NCI-H2171 (cell line): ENCODE data around the gene PWWP2A.
"Not testable (repeated sequence)": the region's sequence is repeated elsewhere in the genome, so short reads cannot be mapped to it uniquely, and the experiment has no call there.

Source experiments
- DNase-seq: peaks from one replicate; lab custom pipeline; 2025; lab: John Stamatoyannopoulos, UW

Gene PWWP2A

DNA sequence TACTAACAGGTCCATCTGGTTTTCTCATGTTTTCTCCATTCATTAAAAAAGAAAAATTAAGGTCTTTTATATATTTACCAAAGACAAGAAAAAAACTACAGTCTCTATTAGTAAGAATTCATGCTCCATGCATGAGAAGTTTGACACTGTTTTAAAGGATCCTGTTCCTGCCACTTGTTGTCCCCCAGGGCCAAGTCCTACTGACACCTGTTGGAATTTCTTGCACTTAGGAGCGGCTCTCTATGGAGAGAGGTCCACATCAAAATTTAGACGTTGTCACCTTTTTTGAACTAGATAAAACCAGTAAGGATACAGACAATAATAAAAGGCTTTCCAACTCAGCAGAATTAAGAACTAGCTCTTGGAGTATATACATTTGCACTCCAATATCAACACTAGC, 42.3 kb downstream of the PWWP2A start:
- no peak for DNase-seq

DNA sequence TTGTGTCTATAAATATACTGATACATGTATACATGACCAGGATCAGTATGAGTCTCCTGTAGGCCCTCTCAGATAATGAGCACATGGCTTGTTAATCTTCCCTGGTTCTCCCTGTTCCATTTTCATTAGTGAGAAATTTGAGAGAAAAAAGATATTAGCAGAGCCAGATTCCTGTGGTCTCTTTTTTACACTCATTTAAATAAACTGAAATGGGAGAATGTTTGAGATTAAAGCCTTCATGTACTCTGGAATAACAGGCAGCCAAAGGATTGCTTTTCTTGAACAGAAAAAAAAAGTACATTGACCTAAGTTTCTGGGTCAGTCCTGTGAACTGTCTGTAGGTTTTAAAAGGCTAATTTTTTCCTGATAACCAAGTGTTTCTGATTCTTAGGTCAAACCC, 44.2 kb downstream of the PWWP2A start:
- DNase-seq, result no peak

DNA sequence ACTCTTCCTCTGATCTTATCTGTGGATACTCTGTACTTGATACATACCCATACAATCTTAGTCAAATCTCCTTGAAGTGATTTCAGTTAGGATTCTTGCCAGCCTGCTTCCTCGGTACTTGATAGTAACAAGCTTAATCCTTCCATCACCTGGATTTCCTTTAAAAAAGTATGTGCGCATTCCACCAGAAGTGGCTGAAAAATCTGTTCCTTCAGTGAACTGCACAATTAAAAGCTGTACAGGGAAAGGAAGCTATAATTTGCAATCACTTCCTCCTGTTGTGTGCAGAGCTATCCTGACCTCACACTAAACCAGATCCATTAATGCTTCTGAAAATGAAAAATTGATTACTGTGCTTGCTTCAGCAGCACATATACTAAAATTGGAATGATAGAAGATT, 47.3 kb downstream of the PWWP2A start:
- DNase-seq, result no peak

DNA sequence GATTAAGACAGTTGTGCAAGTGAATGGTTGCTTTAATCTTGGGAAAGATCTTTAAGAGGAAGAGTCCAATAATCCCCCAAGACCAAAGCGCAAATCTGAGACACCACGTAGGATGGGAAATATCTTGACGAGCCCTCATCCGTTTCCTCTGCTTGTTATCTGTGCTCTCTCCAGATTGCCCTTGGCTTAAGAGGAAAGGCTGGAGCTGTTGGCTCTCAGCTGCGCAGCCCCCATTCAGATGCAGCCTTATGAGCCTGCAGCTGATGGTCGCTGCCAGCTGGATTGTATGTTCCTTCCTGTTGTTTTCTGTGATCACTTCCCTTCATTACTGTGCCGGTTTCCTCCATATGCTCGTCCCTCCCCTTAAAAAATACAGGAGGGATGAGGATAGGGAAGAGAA, 47.7 kb downstream of the PWWP2A start:
- DNase-seq, result no peak

DNA sequence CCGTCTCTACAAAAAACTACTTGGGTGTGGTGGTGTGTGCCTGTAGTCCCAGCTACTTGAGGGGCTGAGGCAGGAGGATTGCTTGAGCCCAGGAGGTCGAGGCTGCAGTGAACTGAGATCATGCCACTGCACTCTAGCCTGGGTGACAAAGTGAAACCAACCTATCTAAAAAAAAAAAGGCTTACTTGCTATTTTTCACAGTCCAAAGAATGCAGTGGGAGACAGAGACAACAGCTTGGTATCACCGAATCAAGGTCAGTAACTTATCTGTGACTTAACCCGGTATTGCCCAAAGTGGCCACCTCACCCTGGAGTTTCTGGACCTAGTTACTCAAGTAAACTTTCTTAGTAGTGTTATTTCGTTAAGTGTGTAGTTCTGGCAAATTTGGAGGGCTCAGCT, 50.1 kb downstream of the PWWP2A start:
- not testable (repeated sequence) for DNase-seq

DNA sequence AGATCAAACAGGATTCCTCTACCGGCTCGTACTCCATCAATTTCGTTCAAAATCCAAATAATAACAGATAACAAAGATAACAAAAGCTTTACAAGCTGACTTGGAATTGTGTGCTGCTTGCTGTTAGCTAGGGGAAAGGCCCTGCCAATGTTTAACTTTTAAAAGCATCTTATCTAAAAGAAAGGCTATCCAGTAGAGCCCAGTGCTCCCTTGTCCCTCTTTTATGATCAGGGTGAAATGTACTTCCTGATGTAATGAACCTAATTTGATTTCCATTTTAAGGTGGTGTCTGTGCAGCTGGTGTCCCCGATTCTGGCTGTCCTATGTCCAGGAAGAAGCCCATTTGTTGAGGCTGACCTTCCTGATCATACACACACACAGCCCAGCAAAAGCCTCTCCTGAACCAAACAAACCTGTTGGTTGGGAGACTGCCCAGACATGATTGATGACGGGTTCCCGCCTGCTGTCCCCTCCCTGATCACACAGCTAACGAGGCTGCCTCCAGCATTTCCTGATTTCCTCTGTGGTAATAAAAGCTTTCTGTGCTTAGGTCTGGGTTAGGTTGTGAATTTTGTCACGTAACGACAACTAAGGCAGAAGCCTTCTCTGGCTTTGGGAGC, 54.1 kb downstream of the PWWP2A start:
- DNase-seq, result no peak

DNA sequence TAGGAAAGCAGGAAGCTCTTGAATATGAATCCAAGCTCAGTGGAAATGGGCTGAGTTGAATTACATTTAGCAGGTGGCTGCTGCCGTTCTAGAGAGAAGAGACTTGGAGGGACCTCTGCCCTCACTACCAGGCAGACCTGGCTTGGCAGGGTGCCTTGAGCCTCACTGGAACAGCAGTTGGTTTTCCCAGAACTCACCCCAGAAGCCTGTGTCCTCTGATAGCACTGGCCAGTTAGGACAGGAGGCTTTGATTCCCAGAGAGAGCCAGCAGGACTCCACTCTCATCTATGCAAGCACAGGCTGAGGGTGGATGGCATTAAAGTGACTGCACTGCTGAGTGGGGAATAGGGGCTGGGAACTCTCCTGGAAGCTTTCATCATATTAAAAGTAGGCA, 54.8 kb downstream of the PWWP2A start:
- DNase-seq, result no peak

DNA sequence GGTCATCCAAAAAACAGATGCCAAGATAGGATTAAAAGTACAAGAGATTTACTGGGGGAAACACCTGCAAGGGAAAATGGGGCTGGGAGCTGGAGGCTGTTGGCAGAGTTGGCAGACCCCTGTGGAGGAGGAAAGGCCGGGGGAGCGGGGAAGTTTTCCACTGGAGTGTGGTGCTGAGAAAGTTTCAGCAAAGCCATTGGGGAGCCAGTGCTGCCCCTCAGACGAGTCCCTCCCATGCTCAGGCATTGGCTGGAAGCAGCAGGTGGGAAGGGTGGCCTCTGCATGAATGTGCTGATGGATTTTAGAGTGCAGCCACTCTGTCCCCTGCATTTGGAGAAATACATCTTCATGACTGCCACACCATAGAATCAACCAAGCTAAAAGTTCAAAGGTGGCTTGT, 57.5 kb downstream of the PWWP2A start:
- no peak for DNase-seq

DNA sequence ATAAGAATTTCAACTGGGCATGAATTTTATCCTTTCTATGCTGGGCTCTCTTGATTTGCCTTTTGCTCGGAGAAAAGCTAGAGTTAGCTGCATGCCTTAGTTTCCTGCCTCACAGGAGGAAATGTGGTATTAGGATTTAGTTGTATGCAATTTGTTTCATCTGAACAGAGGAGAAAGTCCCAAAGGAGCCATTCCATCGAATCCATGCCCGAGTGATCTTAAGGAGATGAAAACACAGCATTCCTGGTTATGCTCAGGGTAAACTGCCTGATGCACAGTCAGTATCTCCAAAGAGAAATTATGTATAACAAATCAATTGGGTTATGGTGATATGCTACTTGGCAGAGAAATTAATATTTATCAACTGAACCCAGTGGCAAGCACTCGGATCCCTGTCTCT, 59.2 kb downstream of the PWWP2A start:
- no peak for DNase-seq

DNA sequence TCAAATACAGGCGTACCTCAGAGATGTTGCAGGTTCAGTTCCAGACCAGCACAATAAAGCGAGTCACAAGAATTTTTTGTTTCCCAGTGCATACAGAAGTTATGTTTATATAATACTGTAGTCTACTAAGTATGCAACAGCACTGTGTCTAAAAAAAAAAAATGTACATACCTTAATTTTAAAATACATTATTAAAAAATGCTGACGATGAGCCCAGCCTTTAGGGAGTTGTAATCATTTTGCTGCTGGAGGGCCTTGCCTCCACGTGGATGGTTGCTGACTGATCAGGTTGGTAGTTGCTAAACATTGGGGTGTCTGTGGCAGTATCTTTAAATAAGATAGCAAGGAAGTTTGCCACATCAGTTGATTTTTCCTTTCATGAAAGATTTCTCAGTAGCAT, 62.0 kb downstream of the PWWP2A start:
- no peak for DNase-seq

DNA sequence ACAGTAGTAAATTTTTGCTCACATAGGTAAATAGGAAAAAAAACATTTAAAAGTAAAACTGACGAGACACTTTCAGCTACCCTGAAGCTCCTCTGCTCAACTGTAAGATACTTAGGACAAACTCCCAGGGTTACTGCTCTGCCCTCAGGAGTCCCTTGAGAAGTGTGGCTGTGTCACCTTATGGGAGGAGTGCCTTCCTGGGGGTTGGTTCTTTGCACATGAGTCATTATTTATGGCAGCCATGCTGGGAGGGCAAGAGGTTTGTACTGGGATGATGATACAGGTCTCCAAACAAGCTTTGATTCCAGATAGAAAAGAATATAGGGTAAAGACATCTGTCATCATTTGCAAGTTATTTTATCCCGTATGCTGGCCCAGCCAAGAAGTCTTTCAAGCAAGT, 64.4 kb downstream of the PWWP2A start:
- no peak for DNase-seq

DNA sequence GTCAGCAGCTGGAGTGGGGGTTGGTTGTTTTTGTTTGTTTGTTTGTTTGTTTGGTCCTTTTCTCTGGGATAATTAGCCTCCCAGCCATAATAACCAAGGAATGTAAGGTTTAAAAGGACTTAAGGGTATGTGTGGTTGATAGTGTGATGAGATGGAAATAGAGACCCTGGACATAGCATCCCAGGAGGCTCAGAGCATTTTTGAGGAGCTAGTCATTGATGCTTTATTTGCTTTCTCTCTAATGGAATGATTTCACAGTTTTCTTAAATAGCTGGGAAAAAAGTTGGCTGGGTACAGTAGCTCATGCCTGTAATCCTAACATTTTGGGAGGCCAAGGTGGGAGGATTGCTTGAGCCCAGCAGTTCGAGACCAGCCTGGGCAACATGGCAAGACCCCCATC, 65.2 kb downstream of the PWWP2A start:
- no peak for DNase-seq

DNA sequence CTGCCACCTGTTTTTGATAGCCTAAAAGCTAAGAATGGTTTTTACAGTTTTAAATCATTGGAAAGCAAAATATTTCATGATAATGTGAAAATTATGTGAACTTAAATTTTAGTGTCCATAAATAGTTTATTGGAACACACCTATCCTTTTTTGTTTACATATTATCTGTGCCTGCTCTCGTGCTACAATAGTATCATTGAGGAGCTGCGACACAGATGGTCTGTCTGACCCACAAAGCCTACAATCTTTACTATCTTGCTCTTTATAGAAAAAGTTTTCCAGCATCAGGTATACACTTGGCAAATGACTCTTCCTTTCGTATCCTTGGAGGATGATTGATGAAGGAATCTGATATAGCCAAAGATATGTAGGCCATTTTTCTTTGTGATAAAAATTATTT, 70.2 kb downstream of the PWWP2A start:
- DNase-seq, result no peak

DNA sequence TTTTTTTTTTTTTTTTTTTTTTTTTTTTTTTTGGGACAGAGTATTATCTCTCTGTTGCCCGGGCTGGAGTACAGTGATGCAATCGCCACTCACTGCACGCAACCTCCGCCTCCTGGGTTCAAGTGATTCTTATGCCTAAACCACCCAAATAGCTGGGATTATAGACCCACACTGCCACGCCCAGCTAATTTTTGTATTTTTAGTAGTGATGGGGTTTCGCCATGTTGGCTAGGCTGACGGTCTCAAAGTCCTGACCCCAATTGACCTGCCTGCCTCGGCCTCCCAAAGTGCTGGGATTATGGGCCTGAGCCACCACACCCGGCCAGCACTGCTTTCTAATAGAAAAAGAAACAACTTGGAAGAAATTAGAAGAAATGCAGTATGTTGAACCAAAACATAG, 71.1 kb downstream of the PWWP2A start:
- no peak for DNase-seq

DNA sequence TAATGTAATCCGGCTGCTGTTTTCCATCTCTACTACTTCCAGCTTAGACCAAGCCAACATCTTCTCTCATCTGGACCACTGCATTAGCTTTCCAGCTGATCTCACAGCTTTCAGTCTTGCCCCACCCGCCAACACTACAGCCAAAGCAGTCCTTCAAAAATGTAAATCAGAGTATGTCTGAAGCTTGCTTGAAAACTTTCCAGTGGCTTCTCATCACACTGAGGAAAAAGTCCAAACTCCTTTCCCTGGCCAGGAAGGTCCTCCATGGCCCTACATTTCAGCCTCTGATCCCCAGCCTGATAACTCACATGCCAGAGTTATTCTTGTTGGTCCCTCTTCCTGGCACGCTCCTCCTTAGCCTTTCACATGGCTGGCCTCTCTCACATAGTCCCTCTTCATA, 71.8 kb downstream of the PWWP2A start:
- no peak for DNase-seq

DNA sequence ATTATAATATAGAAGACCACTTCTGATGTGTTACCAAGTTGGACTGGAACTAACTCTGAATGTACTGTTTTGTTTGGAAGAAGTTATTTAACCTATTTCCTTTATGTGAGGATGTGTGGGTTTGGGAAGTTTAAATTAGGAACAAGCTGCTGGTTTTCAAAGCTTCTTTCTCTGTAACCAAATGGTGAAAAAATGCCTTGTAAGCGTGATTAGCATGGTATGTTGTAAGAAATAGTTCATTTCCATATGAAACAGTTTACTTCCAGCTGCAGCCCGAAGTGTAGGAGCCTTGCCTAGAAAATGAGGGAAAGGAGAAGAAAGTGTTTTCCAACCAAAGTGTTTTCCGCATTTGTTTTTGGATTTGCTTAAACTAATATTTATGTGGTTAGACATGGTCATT, 74.3 kb downstream of the PWWP2A start:
- DNase-seq, result no peak

DNA sequence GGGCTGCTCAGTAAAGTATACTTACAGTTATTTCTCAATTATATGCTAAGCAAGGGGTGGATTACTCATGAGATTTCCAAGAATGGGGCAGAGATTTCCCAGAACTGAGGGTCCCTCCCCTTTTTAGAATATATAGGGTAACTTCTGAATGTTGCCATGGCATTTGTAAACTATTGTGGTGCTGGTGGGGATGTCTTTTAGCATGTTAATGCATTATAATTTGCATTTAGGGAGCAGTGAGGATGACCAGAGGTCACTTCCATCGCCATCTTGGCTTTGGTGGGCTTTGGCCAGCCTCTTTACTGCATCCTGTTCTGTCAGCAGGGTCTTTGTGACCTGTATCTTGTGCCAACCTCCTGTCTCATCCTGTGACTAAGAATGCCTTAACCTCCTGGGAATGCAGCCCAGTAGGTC, 74.9 kb downstream of the PWWP2A start:
- no peak for DNase-seq

DNA sequence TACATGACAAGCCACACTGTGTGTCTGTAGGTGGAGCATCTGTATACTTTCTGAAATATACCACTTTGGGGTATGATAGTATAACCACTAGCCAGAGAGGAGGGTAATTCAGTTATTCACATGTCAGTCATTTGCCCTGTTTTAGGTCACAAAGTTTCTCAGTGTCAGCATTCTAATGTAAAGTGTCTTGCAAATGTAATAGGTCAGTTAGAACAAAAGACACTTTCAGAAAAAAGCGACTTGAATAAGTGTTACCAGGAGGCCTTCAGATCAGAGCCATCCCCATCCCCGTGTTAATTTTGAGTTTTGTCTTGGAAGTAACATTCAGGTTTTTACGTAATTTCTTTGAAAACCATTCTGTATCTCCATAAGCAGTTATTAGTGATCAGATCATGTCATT, 76.6 kb downstream of the PWWP2A start:
- no peak for DNase-seq
